Activated CD8-positive, alpha-beta memory T cell treated with anti-CD3 and anti-CD28 coated beads for 36 hours (primary cell): Measurements from ENCODE around the gene GPR150. TPM values are rescaled to one million over a fixed set of nuclear protein-coding genes. Genes with fewer than 3 reads are reported as not detected.

Experiments used
- CTCF ChIA-PET: fragments of 350-600 bp; sonication (Branson Sonifier 250); formaldehyde crosslinking; loops from one replicate; lab custom pipeline; 2021; ENCODE audit warnings: antibody characterized with exemption; lab: Charles Lee
- POLR2A ChIA-PET: fragments of 350-600 bp; sonication (Branson Sonifier 250); formaldehyde crosslinking; loops from one replicate; lab custom pipeline; 2021; ENCODE audit warnings: antibody characterized with exemption; lab: Charles Lee
- total RNA-seq, 2 experiments: library from RNA; stranded (reverse); gene quantifications; one replicate each; pipeline ENCODE4 v1.2.3, GENCODE V29; 2021

Gene GPR150
- total RNA-seq, 2 experiments from 2014 or later: 0.38 to 0.44 TPM

DNA sequence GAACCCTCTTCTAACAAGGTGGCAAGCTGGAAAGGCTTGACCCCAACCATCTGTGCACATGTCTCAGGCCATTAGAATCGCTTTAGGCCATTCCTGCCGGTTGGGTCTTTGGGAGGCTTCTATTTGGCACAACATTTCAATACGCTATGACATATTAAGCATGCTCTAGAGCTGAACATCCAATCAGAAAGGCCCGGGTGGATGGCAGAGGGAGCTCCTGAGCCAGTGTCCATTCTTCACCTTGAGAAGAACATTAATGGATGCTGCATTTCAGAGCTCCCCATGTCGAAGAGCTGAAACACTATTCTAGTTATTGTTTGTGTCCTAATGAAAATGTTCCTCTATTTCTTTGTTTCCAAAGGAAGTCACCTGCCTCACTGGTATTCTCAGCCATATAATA lies 50.1 kb downstream of the GPR150 start:
- POLR2A ChIA-PET: no interaction called here
- CTCF ChIA-PET: interaction anchor here (1.0 kb wide), 1 partner anchor 111 kb away, joined by 3 read pairs; no protein-coding TSS in a partner anchor

- CTCF ChIA-PET: interaction anchor here (1.0 kb wide), 1 partner anchor 110 kb away, joined by 3 read pairs; no protein-coding TSS in a partner anchor
- POLR2A ChIA-PET: no interaction called here
Observed at GRCh38 chr5:95670568-95670967, 50.7 kb downstream of the GPR150 start.

Other genes starting within 250 kb of the GPR150 start
- gene FAM81B, start 228.7 kb upstream of the GPR150 start, total RNA-seq: not detected
- 10 to 100 TPM; 63.8 to 65.4 TPM for gene SKIC3, start 65.1 kb upstream of the GPR150 start, total RNA-seq
- gene ARSK, start 65.0 kb upstream of the GPR150 start, total RNA-seq: 1 to 10 TPM; 4.4 to 4.7 TPM
- 1 to 10 TPM; 5.1 to 6.5 TPM for gene RFESD, start 26.7 kb downstream of the GPR150 start, total RNA-seq
- gene SPATA9, start 62.9 kb downstream of the GPR150 start, total RNA-seq: not detected
- under 1 TPM; 0.40 to 0.67 TPM for gene RHOBTB3, start 111.2 kb downstream of the GPR150 start, total RNA-seq
- 10 to 100 TPM; 20.9 to 22.0 TPM for gene GLRX, start 202.6 kb downstream of the GPR150 start, total RNA-seq